SK-N-SH (cell line): ENCODE results near the gene RPH3AL. TPM values are rescaled to one million over a fixed set of nuclear protein-coding genes. Genes with fewer than 3 reads are reported as not detected.

Experiments
- CTCF ChIA-PET: fragments of 300-600, 350-600 bp; formaldehyde crosslinking; extraction: SDS; loops from one replicate; lab custom pipeline; 2021; lab: Yijun Ruan, JAX
- POLR2A ChIA-PET: fragments of 350-600 bp; sonication (Branson Sonifier 250); formaldehyde crosslinking; extraction: SDS; loops from one replicate; lab custom pipeline; 2020; ENCODE audit warnings: antibody characterized with exemption, inconsistent platforms; lab: Yijun Ruan, JAX
- DNase-seq: peaks from one replicate; pipeline ENCODE4 v3.0.0; 2012
- H2AFZ ChIP-seq: fragments of 200-600 bp; sonication (generic); 2 replicates; pipeline ENCODE4 v1.8.1; 2016; ENCODE audit warnings: antibody characterized with exemption, mild to moderate bottlenecking, low read depth
- H3F3A ChIP-seq: fragments of 200-600 bp; sonication (generic); replicated peaks from 2 replicates; pipeline ENCODE3; 2016; ENCODE audit warnings: antibody characterized with exemption, mild to moderate bottlenecking; ENCODE audit not compliant: insufficient read depth
- H3K27ac ChIP-seq, 2 experiments: fragments of 200-500 bp in 1 of 2; fragments of 200-600 bp in 1 of 2; sonication (Bioruptor generic) in 1 of 2; sonication (generic), shearing (Covaris generic) in 1 of 2; 2 replicates each; pipeline versions ENCODE4 v1.5.1 to v1.6.1; 2014 to 2016; ENCODE audit warnings: low read depth in 2 of 2, inconsistent platforms in 1 of 2, low read length in 1 of 2, mild to moderate bottlenecking in 1 of 2, mixed read lengths in 1 of 2
- H3K27me3 ChIP-seq: fragments of 200-600 bp; sonication (generic), shearing (Covaris generic); 2 replicates; pipeline ENCODE4 v1.6.1; 2016; ENCODE audit warnings: mixed run types; ENCODE audit not compliant: insufficient read depth
- H3K36me3 ChIP-seq, 2 experiments: fragments of 200-500 bp in 1 of 2; fragments of 200-600 bp in 1 of 2; sonication (Bioruptor generic) in 1 of 2; sonication (generic) in 1 of 2; replicated peaks in 1 of 2; 2 replicates each; pipeline versions ENCODE3 to v1.5.1; 2014 to 2016; ENCODE audit warnings: low read length in 1 of 2, mild to moderate bottlenecking in 1 of 2; ENCODE audit not compliant: insufficient read depth in 2 of 2, control insufficient read depth in 1 of 2
- H3K4me1 ChIP-seq, 2 experiments: fragments of 200-500 bp in 1 of 2; fragments of 200-600 bp in 1 of 2; sonication (Bioruptor generic) in 1 of 2; sonication (generic), shearing (Covaris generic) in 1 of 2; 2 replicates each; pipeline versions ENCODE4 v1.5.1 to v1.6.1; 2014 to 2016; ENCODE audit warnings: low read depth in 1 of 2, low read length in 1 of 2, mixed run types in 1 of 2; ENCODE audit not compliant: insufficient read depth in 2 of 2, control insufficient read depth in 1 of 2
- H3K4me2 ChIP-seq: fragments of 200-600 bp; sonication (generic), shearing (Covaris generic); 2 replicates; pipeline ENCODE4 v1.6.1; 2017; ENCODE audit warnings: mixed run types
- H3K4me3 ChIP-seq, 2 experiments: fragments of 200-500 bp in 1 of 2; fragments of 200-600 bp in 1 of 2; sonication (Bioruptor generic) in 1 of 2; sonication (generic), shearing (Covaris generic) in 1 of 2; 2 replicates each; pipeline versions ENCODE4 v1.5.1 to v1.8.1; 2014 to 2016; ENCODE audit warnings: low read depth in 2 of 2, inconsistent platforms in 1 of 2, low read length in 1 of 2, mild to moderate bottlenecking in 1 of 2, mixed read lengths in 1 of 2, moderate library complexity in 1 of 2
- H3K79me2 ChIP-seq: fragments of 200-600 bp; sonication (generic); 2 replicates; pipeline ENCODE4 v1.8.1; 2017; ENCODE audit warnings: mild to moderate bottlenecking; ENCODE audit not compliant: insufficient read depth
- H3K9ac ChIP-seq: fragments of 200-600 bp; sonication (generic); 2 replicates; pipeline ENCODE4 v1.6.1; 2017; ENCODE audit warnings: mixed run types
- H3K9me2 ChIP-seq: fragments of 200-600 bp; sonication (generic); 2 replicates; pipeline ENCODE4 v1.6.1; 2017; ENCODE audit warnings: mixed run types
- H3K9me3 ChIP-seq: fragments of 200-600 bp; sonication (generic); 2 replicates; pipeline ENCODE4 v1.6.1; 2017; ENCODE audit warnings: mixed run types, mild to moderate bottlenecking, moderate library complexity
- H4K20me1 ChIP-seq: fragments of 200-600 bp; sonication (generic); 2 replicates; pipeline ENCODE4 v1.6.1; 2017; ENCODE audit warnings: mild to moderate bottlenecking, mixed run types; ENCODE audit not compliant: insufficient read depth
- GABPA ChIP-seq: IDR thresholded peaks from 2 replicates; pipeline ENCODE4 v1.4.0; 2012; ENCODE audit warnings: low read depth, mild to moderate bottlenecking
- JUND ChIP-seq: IDR thresholded peaks from 2 replicates; pipeline ENCODE4 v1.4.0; 2012
- MEF2A ChIP-seq: IDR thresholded peaks from 2 replicates; pipeline ENCODE4 v1.4.0; 2012; ENCODE audit warnings: low read depth, borderline replicate concordance
- MXI1 ChIP-seq: IDR thresholded peaks from 2 replicates; pipeline ENCODE4 v1.6.1; 2012; ENCODE audit warnings: mild to moderate bottlenecking, low read depth, low read length, improper control_type of control experiment
- NRF1 ChIP-seq: IDR thresholded peaks from 2 replicates; pipeline ENCODE4 v1.6.1; 2012; ENCODE audit warnings: low read depth, mild to moderate bottlenecking, low read length
- POLR2AphosphoS5 ChIP-seq: IDR thresholded peaks from 2 replicates; pipeline ENCODE4 v1.6.1; 2012; ENCODE audit warnings: low read depth, low read length
- RAD21 ChIP-seq: IDR thresholded peaks from 2 replicates; pipeline ENCODE4 v1.6.1; 2012; ENCODE audit warnings: mild to moderate bottlenecking, low read length
- REST ChIP-seq: IDR thresholded peaks from 2 replicates; pipeline ENCODE4 v1.6.1; 2012; ENCODE audit warnings: mild to moderate bottlenecking, low read depth, low read length, moderate library complexity
- RFX5 ChIP-seq: IDR thresholded peaks from 2 replicates; pipeline ENCODE4 v1.6.1; 2012; ENCODE audit warnings: mild to moderate bottlenecking, improper control_type of control experiment, low read length
- RXRA ChIP-seq: IDR thresholded peaks from 2 replicates; pipeline ENCODE4 v1.4.0; 2012; ENCODE audit warnings: low read depth, mild to moderate bottlenecking, borderline replicate concordance
- SMC3 ChIP-seq: IDR thresholded peaks from 2 replicates; pipeline ENCODE4 v1.6.1; 2012; ENCODE audit warnings: low read depth, low read length, improper control_type of control experiment
- TCF12 ChIP-seq: IDR thresholded peaks from 2 replicates; pipeline ENCODE4 v1.4.0; 2012
- YY1 ChIP-seq: IDR thresholded peaks from 2 replicates; pipeline ENCODE4 v1.4.0; 2012; ENCODE audit warnings: low read depth, mild to moderate bottlenecking
- WGBS: methylation state at CpG from one replicate; pipeline ENCODE4 v1.1.6; 2017; ENCODE audit warnings: low lambda C conversion rate; 5-methylcytosine and 5-hydroxymethylcytosine counted together
- polyA plus RNA-seq, 3 experiments: library from polyadenylated mRNA; depleted of rRNA; stranded (reverse); fragments of >200 nt; gene quantifications; 2 replicates each; pipeline ENCODE4 v1.2.3, GENCODE V29; 2012
- TF ChIP-seq, protein P1 (sequence below): IDR thresholded peaks from 2 replicates; pipeline ENCODE4 v1.4.0; 2012; ENCODE audit warnings: low read depth, borderline replicate concordance
- TF ChIP-seq, protein P2 (sequence below): fragments of 150-350 bp; IDR thresholded peaks from 2 replicates; pipeline ENCODE4 v1.6.1; 2017; ENCODE audit warnings: antibody characterized with exemption, low read length, low read depth, borderline replicate concordance

RPH3AL gene
- polyA plus RNA-seq, 1 of the 3 experiments (the other 2 are of a cell fraction): 2.9 TPM

DNA sequence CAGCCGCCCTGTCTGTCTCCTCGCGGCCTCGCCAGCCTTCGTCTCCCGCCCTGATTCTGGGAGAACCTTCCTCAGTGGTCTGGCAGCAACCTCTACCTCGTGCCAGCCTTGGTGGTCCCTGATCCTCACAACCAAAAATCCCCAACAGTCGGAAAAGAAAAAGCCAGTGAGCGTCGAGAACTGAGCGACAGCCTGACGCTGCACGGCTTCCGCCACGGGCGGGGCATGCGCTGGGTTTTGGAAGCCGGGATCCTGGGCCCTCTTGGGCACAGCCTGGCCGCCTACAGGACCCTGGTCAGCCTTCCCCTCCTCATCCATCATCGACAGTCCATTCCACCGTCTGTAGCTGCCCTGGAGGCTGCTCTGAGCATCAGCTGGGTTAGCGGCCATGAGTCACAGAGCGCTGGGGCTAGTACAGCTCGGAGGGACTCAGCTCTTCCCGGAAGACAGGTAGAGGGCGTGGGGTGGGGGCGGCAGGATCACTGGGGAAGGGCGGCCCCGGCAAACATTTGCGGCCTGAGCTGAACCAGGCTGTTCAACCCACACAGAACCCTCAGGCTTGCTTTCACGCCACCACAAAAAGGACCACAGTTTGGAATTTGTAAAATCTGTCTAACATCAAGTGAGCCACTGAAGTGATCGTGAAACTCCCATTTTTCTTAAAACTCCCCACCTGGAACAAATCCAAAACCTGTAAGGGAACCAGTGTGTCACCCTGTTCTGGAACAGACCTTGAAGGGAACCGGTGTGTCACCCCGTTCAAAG, 115.8 kb downstream of the RPH3AL start:
- no peak for DNase-seq
- Histone ChIP-seq H3K79me2 (no peaks in the 10 kb centered on the region), H3F3A (no peaks in the 10 kb centered on the region), H4K20me1 (no peaks in the 10 kb centered on the region), H3K4me1 (peaks cover 0 to 5% of the 10 kb centered on the region in 2 experiments; a peak in 1 of 4 replicates), H3K27me3 (no peaks in the 10 kb centered on the region), H3K4me3 (no peak overlapping the region), H3K9me2 (no peaks in the 10 kb centered on the region), H3K27ac (no peak overlapping the region), H3K36me3 (no peaks in the 10 kb centered on the region), H3K9ac (no peak overlapping the region), H3K4me2 (no peak overlapping the region), H2AFZ (no peak overlapping the region), H3K9me3 (no peaks in the 10 kb centered on the region)
- POLR2A ChIA-PET: no interaction called here
- TF ChIP-seq REST: no peak
- no peak for TF ChIP-seq SMC3
- no peak for TF ChIP-seq RAD21
- no peak for TF ChIP-seq MEF2A
- TF ChIP-seq, protein P1, sequence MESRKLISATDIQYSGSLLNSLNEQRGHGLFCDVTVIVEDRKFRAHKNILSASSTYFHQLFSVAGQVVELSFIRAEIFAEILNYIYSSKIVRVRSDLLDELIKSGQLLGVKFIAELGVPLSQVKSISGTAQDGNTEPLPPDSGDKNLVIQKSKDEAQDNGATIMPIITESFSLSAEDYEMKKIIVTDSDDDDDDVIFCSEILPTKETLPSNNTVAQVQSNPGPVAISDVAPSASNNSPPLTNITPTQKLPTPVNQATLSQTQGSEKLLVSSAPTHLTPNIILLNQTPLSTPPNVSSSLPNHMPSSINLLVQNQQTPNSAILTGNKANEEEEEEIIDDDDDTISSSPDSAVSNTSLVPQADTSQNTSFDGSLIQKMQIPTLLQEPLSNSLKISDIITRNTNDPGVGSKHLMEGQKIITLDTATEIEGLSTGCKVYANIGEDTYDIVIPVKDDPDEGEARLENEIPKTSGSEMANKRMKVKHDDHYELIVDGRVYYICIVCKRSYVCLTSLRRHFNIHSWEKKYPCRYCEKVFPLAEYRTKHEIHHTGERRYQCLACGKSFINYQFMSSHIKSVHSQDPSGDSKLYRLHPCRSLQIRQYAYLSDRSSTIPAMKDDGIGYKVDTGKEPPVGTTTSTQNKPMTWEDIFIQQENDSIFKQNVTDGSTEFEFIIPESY: no peak
- CTCF ChIA-PET: no interaction called here
- 91% methylated on average over 25 of the region's 34 CpGs for WGBS

- Histone ChIP-seq H3F3A (no peaks in the 10 kb centered on the region), H3K4me1 (peaks cover 0 to 5% of the 10 kb centered on the region in 2 experiments; a peak in 1 of 4 replicates), H4K20me1 (no peaks in the 10 kb centered on the region), H3K4me2 (no peak overlapping the region), H3K27me3 (no peaks in the 10 kb centered on the region), H3K9ac (no peak overlapping the region), H3K9me3 (no peaks in the 10 kb centered on the region), H2AFZ (no peak overlapping the region), H3K27ac (no peak overlapping the region), H3K9me2 (no peaks in the 10 kb centered on the region), H3K4me3 (no peak overlapping the region), H3K36me3 (no peaks in the 10 kb centered on the region), H3K79me2 (no peaks in the 10 kb centered on the region)
- 90% methylated on average over 16 of the region's 26 CpGs for WGBS
- CTCF ChIA-PET: no interaction called here
- DNase-seq: no peak
- POLR2A ChIA-PET: no interaction called here
- TF ChIP-seq RFX5: no peak
- TF ChIP-seq NRF1: no peak
- no peak for TF ChIP-seq YY1
- no peak for TF ChIP-seq REST
- no peak for TF ChIP-seq JUND
- TF ChIP-seq, protein P2, sequence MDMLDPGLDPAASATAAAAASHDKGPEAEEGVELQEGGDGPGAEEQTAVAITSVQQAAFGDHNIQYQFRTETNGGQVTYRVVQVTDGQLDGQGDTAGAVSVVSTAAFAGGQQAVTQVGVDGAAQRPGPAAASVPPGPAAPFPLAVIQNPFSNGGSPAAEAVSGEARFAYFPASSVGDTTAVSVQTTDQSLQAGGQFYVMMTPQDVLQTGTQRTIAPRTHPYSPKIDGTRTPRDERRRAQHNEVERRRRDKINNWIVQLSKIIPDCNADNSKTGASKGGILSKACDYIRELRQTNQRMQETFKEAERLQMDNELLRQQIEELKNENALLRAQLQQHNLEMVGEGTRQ: no peak
- no peak for TF ChIP-seq GABPA
- TF ChIP-seq RXRA: no peak
- no peak for TF ChIP-seq POLR2AphosphoS5
- no peak for TF ChIP-seq MEF2A
- no peak for TF ChIP-seq MXI1
- no peak for TF ChIP-seq TCF12
Observed at GRCh38 chr17:235831-236640, 116.6 kb downstream of the RPH3AL start.
